HepG2 (cell line): ENCODE results near the gene BCL2A1. TPM values are rescaled to one million over a fixed set of nuclear protein-coding genes. Genes with fewer than 3 reads are reported as not detected.

Experiments used
- AKNA ChIP-seq: sonication (generic); formaldehyde crosslinking; IDR thresholded peaks from 2 replicates; pipeline ENCODE4 v1.4.0; 2020; ENCODE audit warnings: missing genetic modification reagents, borderline replicate concordance
- EHMT2 ChIP-seq: fragments of 200-600 bp; sonication (generic); IDR thresholded peaks from 2 replicates; pipeline ENCODE4 v1.7.0; 2017; ENCODE audit warnings: antibody characterized with exemption, low read depth, low read length, borderline replicate concordance
- KAT8 ChIP-seq: IDR thresholded peaks from 2 replicates; pipeline ENCODE4 v1.6.1; 2016; ENCODE audit warnings: missing genetic modification reagents, missing compliant biosample characterization
- KDM4B ChIP-seq: sonication (generic); formaldehyde crosslinking; IDR thresholded peaks from 2 replicates; pipeline ENCODE4 v1.4.0; 2020; ENCODE audit warnings: missing genetic modification reagents
- KLF9 ChIP-seq: IDR thresholded peaks from 2 replicates; pipeline ENCODE4 v1.6.1; 2016; ENCODE audit warnings: low read depth
- PTBP1 ChIP-seq: fragments of 200-400 bp; formaldehyde crosslinking; IDR thresholded peaks from 2 replicates; pipeline ENCODE4 v1.6.1; 2018; ENCODE audit warnings: low read length, low read depth; ENCODE audit not compliant: poor library complexity, severe bottlenecking
- RNF219 ChIP-seq: sonication (generic); formaldehyde crosslinking; IDR thresholded peaks from 2 replicates; pipeline ENCODE4 v1.5.0; 2020; ENCODE audit warnings: mild to moderate bottlenecking, missing genetic modification reagents
- SAP130 ChIP-seq: IDR thresholded peaks from 2 replicates; pipeline ENCODE4 v1.6.1; 2016; ENCODE audit warnings: low read depth
- YEATS4 ChIP-seq: sonication (generic); formaldehyde crosslinking; IDR thresholded peaks from 2 replicates; pipeline ENCODE4 v1.4.0; 2020; ENCODE audit warnings: missing genetic modification reagents, borderline replicate concordance
- ZNF362 ChIP-seq: sonication (generic); formaldehyde crosslinking; IDR thresholded peaks from 2 replicates; pipeline ENCODE4 v1.4.0; 2020; ENCODE audit warnings: missing genetic modification reagents, mild to moderate bottlenecking, borderline replicate concordance
- ZNF616 ChIP-seq: sonication (generic); formaldehyde crosslinking; IDR thresholded peaks from 2 replicates; pipeline ENCODE4 v1.5.0; 2020; ENCODE audit warnings: low read depth, mild to moderate bottlenecking, missing genetic modification reagents
- ZNF703 ChIP-seq: sonication (generic); formaldehyde crosslinking; IDR thresholded peaks from 2 replicates; pipeline ENCODE4 v1.5.1; 2020; ENCODE audit warnings: missing genetic modification reagents, mild to moderate bottlenecking, moderate library complexity, borderline replicate concordance
- ZNF773 ChIP-seq: sonication (generic); formaldehyde crosslinking; IDR thresholded peaks from 2 replicates; pipeline ENCODE4 v1.4.0; 2020; ENCODE audit warnings: missing genetic modification reagents, borderline replicate concordance
- polyA plus RNA-seq, 8 experiments: library from polyadenylated mRNA; depleted of rRNA in 3 of 8; stranded (reverse) in 7 of 8; unstranded in 1 of 8; fragments of >200 nt; fragmentation: Illumina TruSeq in 4 of 8; extraction: Trizol in 4 of 8; gene quantifications; 2 replicates each; pipeline versions ENCODE4 v1.2.1 to v1.2.3, GENCODE V29; 2011 to 2016; ENCODE audit warnings: low read depth in 4 of 8, missing spikeins in 1 of 8, mixed read lengths in 1 of 8; ENCODE audit not compliant: insufficient read depth in 1 of 8
- total RNA-seq, 5 experiments: library from RNA; depleted of rRNA; stranded (reverse); fragments of >200 nt; fragmentation: Illumina TruSeq; extraction: Trizol; gene quantifications; 2 replicates each; pipeline ENCODE4 v1.2.3, GENCODE V29; 2016; ENCODE audit warnings: low read depth in 1 of 5
- TF ChIP-seq, protein P1 (sequence below): sonication (generic); formaldehyde crosslinking; IDR thresholded peaks from 2 replicates; pipeline ENCODE4 v1.8.1; 2023; ENCODE audit warnings: mild to moderate bottlenecking, missing genetic modification reagents
- TF ChIP-seq, protein P2 (sequence below): sonication (generic); formaldehyde crosslinking; IDR thresholded peaks from 2 replicates; pipeline ENCODE4 v1.4.0; 2020; ENCODE audit warnings: mild to moderate bottlenecking, missing genetic modification reagents, borderline replicate concordance

BCL2A1 gene
- total and polyA plus RNA-seq, 2 of the 13 experiments (the other 11 are each of a cell fraction or from before 2014, with no cell fraction given), result 0.08 to 0.31 TPM

DNA sequence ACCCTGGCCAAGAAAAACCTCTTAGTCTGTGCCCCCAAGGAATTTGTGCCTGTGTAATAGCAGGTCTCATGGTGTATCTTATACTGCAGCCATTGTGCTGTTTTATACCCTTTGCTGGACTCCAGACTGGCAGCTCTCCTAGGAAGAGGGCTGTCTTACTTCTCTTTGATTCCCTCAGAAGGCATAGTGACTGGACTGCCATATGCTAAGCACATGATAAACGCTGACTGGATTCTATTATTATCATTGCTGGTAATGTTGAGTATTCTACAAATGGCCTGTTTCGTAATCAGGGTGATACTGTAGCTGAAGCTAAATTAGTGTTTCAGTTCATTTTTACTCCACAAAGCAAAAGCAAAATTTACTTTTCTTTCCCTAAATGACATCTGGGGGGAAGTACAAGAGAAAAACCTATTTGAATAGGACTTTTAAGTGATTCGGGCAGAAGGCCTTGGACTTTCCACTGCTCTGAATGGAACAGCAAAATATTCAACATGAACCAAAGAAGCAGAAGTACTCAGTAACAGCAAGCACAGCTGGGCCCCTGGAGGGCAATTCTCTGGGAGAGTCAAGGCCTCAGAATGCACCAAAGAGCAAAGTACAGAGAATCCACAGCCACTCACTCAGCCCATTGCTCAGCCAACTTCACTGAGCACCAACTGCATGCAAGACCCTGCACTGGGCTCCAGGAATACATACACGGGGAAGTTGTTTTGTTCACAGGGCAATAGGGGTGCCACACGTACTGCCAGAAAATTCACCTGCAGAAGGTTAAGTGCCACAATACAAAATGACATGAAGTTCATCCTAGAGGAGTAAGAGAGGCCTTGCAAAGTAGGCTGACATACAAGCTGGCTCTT is 7.9 kb upstream of the BCL2A1 start (continued):
- TF ChIP-seq RNF219 (no peak; the same call in 1 of the 2 replicates), KDM4B (CRISPR knock-in tag) (no peak), EHMT2 (peak; percentile 79), SAP130 (CRISPR knock-in tag) (peak; percentile 41), KAT8 (CRISPR knock-in tag) (no peak), ZNF616 (CRISPR knock-in tag) (no peak), YEATS4 (CRISPR knock-in tag) (no peak), ZNF773 (CRISPR knock-in tag) (no peak), ZNF703 (no peak; the same call in 1 of the 2 replicates), KLF9 (CRISPR knock-in tag) (no peak), ZNF362 (CRISPR knock-in tag) (no peak), AKNA (CRISPR knock-in tag) (no peak), PTBP1 (no peak)
- TF ChIP-seq, protein P1, sequence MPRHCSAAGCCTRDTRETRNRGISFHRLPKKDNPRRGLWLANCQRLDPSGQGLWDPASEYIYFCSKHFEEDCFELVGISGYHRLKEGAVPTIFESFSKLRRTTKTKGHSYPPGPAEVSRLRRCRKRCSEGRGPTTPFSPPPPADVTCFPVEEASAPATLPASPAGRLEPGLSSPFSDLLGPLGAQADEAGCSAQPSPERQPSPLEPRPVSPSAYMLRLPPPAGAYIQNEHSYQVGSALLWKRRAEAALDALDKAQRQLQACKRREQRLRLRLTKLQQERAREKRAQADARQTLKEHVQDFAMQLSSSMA (CRISPR knock-in tag), result no peak
- TF ChIP-seq, protein P2, sequence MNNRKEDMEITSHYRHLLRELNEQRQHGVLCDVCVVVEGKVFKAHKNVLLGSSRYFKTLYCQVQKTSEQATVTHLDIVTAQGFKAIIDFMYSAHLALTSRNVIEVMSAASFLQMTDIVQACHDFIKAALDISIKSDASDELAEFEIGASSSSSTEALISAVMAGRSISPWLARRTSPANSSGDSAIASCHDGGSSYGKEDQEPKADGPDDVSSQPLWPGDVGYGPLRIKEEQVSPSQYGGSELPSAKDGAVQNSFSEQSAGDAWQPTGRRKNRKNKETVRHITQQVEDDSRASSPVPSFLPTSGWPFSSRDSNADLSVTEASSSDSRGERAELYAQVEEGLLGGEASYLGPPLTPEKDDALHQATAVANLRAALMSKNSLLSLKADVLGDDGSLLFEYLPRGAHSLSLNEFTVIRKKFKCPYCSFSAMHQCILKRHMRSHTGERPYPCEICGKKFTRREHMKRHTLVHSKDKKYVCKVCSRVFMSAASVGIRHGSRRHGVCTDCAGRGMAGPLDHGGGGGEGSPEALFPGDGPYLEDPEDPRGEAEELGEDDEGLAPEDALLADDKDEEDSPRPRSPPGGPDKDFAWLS (CRISPR knock-in tag), result no peak
